GM23248 (cell line): ENCODE data around the gene PDHX.

Experiments
- EZH2 ChIP-seq: fragments of 200-600 bp; sonication (generic); IDR thresholded peaks from 2 replicates; pipeline ENCODE4 v1.6.1; 2018; ENCODE audit warnings: antibody characterized with exemption, mild to moderate bottlenecking; ENCODE audit not compliant: insufficient read depth, poor library complexity, severe bottlenecking
- EZH2phosphoT487 ChIP-seq: fragments of 200-600 bp; sonication (generic); IDR thresholded peaks from 2 replicates; pipeline ENCODE4 v1.6.1; 2018; ENCODE audit warnings: antibody characterized with exemption, moderate library complexity, mild to moderate bottlenecking, low read depth; ENCODE audit not compliant: insufficient read depth

DNA sequence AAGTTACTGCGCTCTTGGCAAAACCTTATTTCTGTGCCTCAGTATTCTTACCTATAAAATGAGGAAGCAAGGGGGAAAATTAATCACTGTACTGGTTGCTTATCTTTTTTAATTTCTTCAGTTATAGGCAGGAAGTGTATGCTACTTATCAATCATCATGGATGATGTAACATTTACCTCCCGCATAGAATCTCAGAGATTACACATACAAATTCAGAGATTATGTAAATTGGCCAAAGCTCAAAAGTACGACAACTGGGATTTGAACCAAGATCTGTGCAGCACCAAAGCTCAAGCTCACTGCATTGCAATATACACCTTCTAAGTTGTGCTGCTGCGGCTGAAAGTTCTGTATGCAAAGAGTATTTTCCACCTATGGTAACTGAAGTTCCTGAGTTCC is 83.0 kb downstream of the PDHX start:
- TF ChIP-seq EZH2 (no peak), EZH2phosphoT487 (no peak)
